ENCODE data around the gene DUSP2. TPM values are rescaled to one million over a fixed set of nuclear protein-coding genes. Genes with fewer than 3 reads are reported as not detected.

DUSP2 gene
- total and polyA plus RNA-seq, 10 of the 15 experiments (the other 5 are each of a cell fraction or from before 2014, with no cell fraction given), result 9.7 to 212 (median 57.2) TPM

GRCh38 chr2:96142217-96143113 lies 2.8 kb downstream of the DUSP2 start (continued):
- TF ChIP-seq ZNF687 (IDR thresholded peaks at IDR 0.05), result peak; percentile 53
- peak; percentile 98 for TF ChIP-seq POU2F2 (IDR thresholded peaks at IDR 0.05; ENCODE audit: borderline replicate concordance, low read depth, low read length)
- peak; percentile 93 for TF ChIP-seq BACH1 (IDR thresholded peaks at IDR 0.05; ENCODE audit: borderline replicate concordance)
- peak; percentile 85 for TF ChIP-seq POLR2AphosphoS5 (IDR thresholded peaks at IDR 0.05; ENCODE audit: low read length)
- peak; percentile 90 for TF ChIP-seq MLLT1 (IDR thresholded peaks at IDR 0.05)
- no peak for TF ChIP-seq SP1 (IDR thresholded peaks at IDR 0.05; ENCODE audit: low read depth, low read length)
- TF ChIP-seq ZBTB40 (IDR thresholded peaks at IDR 0.05; ENCODE audit: borderline replicate concordance), result no peak
- no peak for TF ChIP-seq SMAD1 (IDR thresholded peaks at IDR 0.05; ENCODE audit: low read depth, partially characterized antibody)
- TF ChIP-seq BHLHE40 (IDR thresholded peaks at IDR 0.05; ENCODE audit: borderline replicate concordance in 1 of 2, low read depth in 2 of 2, low read length in 1 of 2), result peak; percentile 57 to 79
- no peak for TF ChIP-seq CBX3 (IDR thresholded peaks at IDR 0.05; ENCODE audit: borderline replicate concordance, low read depth)
- TF ChIP-seq ATF7 (IDR thresholded peaks at IDR 0.05; ENCODE audit: low read depth), result no peak
- TF ChIP-seq STAT3 (IDR thresholded peaks at IDR 0.05; ENCODE audit: low read depth, low read length), result no peak
- no peak for TF ChIP-seq ASH2L (IDR thresholded peaks at IDR 0.05; ENCODE audit: borderline replicate concordance, low read depth)
- TF ChIP-seq SMC3 (IDR thresholded peaks at IDR 0.05; ENCODE audit: borderline replicate concordance, low read length), result peak; percentile 43; the same call in 1 of the 2 replicates
- no peak for TF ChIP-seq ZNF217 (IDR thresholded peaks at IDR 0.05)
- TF ChIP-seq MAX (IDR thresholded peaks at IDR 0.05; ENCODE audit: low read depth, low read length), result peak; percentile 33; the same call in 1 of the 2 replicates
- TF ChIP-seq POLR2A (IDR thresholded peaks at IDR 0.05; ENCODE audit: low read depth, low read length), result no peak
- TF ChIP-seq IRF5 (IDR thresholded peaks at IDR 0.05; ENCODE audit: borderline replicate concordance), result no peak

All from GM12878 (cell line).